Kidney (tissue), 14 donors: ENCODE results near the gene ILKAP. TPM values are rescaled to one million over a fixed set of nuclear protein-coding genes. Genes with fewer than 3 reads are reported as not detected.

ENCODE experiments used
- DNase-seq, 5 donors: peaks; one replicate each; pipeline ENCODE4 v3.0.0-alpha.2; 2013 to 2020
- FAIRE-seq: peaks from 2 replicates; lab custom pipeline; 2012; peaks lifted over from hg19 to GRCh38; lab: Jason Lieb, UNC
- H3K27ac ChIP-seq, 2 donors: one replicate each; pipeline ENCODE4 v1.7.0; 2013; ENCODE audit warnings: low read depth in 2 of 2, low read length in 2 of 2, inconsistent platforms in 1 of 2
- H3K27me3 ChIP-seq: one replicate; pipeline ENCODE4 v1.7.1; 2013; ENCODE audit warnings: low read length, inconsistent platforms; ENCODE audit not compliant: control insufficient read depth, insufficient read depth
- H3K36me3 ChIP-seq, 3 donors: one replicate each; pipeline versions ENCODE4 v1.7.0 to v1.7.1; 2013; ENCODE audit warnings: low read length in 3 of 3, control low read depth in 1 of 3, inconsistent platforms in 1 of 3; ENCODE audit not compliant: insufficient read depth in 3 of 3, control insufficient read depth in 2 of 3
- H3K4me1 ChIP-seq, 3 donors: one replicate each; pipeline versions ENCODE4 v1.7.0 to v1.7.1; 2013; ENCODE audit warnings: low read length in 3 of 3, inconsistent platforms in 1 of 3, low read depth in 1 of 3; ENCODE audit not compliant: control insufficient read depth in 2 of 3, insufficient read depth in 2 of 3
- H3K4me3 ChIP-seq, 3 donors: one replicate each; pipeline versions ENCODE4 v1.7.0 to v1.8.1; 2013; ENCODE audit warnings: low read length in 3 of 3, control low read depth in 1 of 3, inconsistent platforms in 1 of 3
- H3K9ac ChIP-seq, 3 donors: one replicate each; pipeline versions ENCODE4 v1.7.0 to v1.7.1; 2013; ENCODE audit warnings: low read length in 3 of 3, control low read depth in 1 of 3, inconsistent platforms in 1 of 3
- H3K9me3 ChIP-seq, 3 donors: one replicate each; pipeline versions ENCODE4 v1.7.0 to v1.7.1; 2013; ENCODE audit warnings: low read length in 3 of 3, control low read depth in 1 of 3, inconsistent platforms in 1 of 3; ENCODE audit not compliant: control insufficient read depth in 2 of 3, insufficient read depth in 1 of 3
- CTCF ChIP-seq: IDR thresholded peaks from 3 replicates; pipeline ENCODE4 v1.5.1; 2012; ENCODE audit warnings: mild to moderate bottlenecking, moderate library complexity, borderline replicate concordance; ENCODE audit not compliant: insufficient read depth; ENCODE audit errors: extremely low read depth
- intact Hi-C: fragments of 100-400 bp; cut with DNase I; formaldehyde crosslinking; loops from one replicate; pipeline ENCODE4 v1.11.1; 2022
- polyA plus RNA-seq: library from polyadenylated mRNA; stranded (reverse); fragments of 350-450 nt; fragmentation: Illumina TruSeq; extraction: RNeasy Lipid Tissue Mini Kit (QIAGEN cat#74804); gene quantifications from one replicate; pipeline ENCODE4 v1.2.3, GENCODE V29; 2014; ENCODE audit warnings: low read depth, low replicate concordance; ENCODE audit not compliant: insufficient read depth
- total RNA-seq: library from RNA; stranded (reverse); fragmentation: NEBNext Ultra II Directional; extraction: Animal tissue kit (Norgen Biotek cat#: 25700); gene quantifications from one replicate; pipeline ENCODE4 v1.2.1, GENCODE V29; 2021
- donor health status: control.
- donor health status: control.
- donor health status: control.
- donor health status: control.
- donor health status: control.
- donor health status: DM: yes; HTN: yes; CAD: no.
- donor health status: Normal renal cell carcinoma (clear cell type).

ILKAP gene
- total and polyA plus RNA-seq, 2 donors from 2014 or later, result 38.4 to 47.7 TPM

GRCh38 chr2:238227587-238228032 is 24.1 kb upstream of the ILKAP start:
- TF ChIP-seq CTCF, result no peak
- DNase-seq, result peak in 1 of 5 donors; percentile 60
- Histone ChIP-seq H3K36me3 (no peaks in the 10 kb centered on the region), H3K27ac (no peak overlapping the region), H3K27me3 (no peaks in the 10 kb centered on the region), H3K9ac (no peak overlapping the region), H3K4me3 (no peak overlapping the region), H3K4me1 (peaks cover 0 to 6% (median 2%) of the 10 kb centered on the region in 3 donors), H3K9me3 (no peaks in the 10 kb centered on the region)
- intact Hi-C loops, result no loop called here
- no peak for FAIRE-seq

GRCh38 chr2:238226698-238227586 is 23.4 kb upstream of the ILKAP start:
- TF ChIP-seq CTCF, result no peak
- intact Hi-C loops, result no loop called here
- H3K27ac ChIP-seq, result no peak overlapping the region
- FAIRE-seq, result no peak
- H3K4me1 ChIP-seq, result peaks cover 0 to 3% (median 2%) of the 10 kb centered on the region in 3 donors
- no peaks in the 10 kb centered on the region for H3K9me3 ChIP-seq
- H3K4me3 ChIP-seq, result no peak overlapping the region
- no peaks in the 10 kb centered on the region for H3K36me3 ChIP-seq
- no peak for DNase-seq
- H3K9ac ChIP-seq, result no peak overlapping the region
- H3K27me3 ChIP-seq, result no peaks in the 10 kb centered on the region

- Histone ChIP-seq H3K4me3 (no peak overlapping the region), H3K4me1 (peaks cover 0 to 2% (median 0%) of the 10 kb centered on the region in 3 donors), H3K27ac (no peak overlapping the region), H3K9me3 (no peaks in the 10 kb centered on the region), H3K36me3 (no peaks in the 10 kb centered on the region), H3K9ac (no peak overlapping the region), H3K27me3 (no peaks in the 10 kb centered on the region)
- FAIRE-seq, result no peak
- peak in 2 of 5 donors; percentile 51 to 68 for DNase-seq
- TF ChIP-seq CTCF, result no peak
- intact Hi-C loops, result no loop called here
These were observed 22.6 kb upstream of the ILKAP start for GRCh38 chr2:238225911-238226697.
